Fibroblast of the aortic adventitia (primary cell): ENCODE results near the gene ATG4B. TPM values are rescaled to one million over a fixed set of nuclear protein-coding genes. Genes with fewer than 3 reads are reported as not detected.

Source experiments
- DNase-seq: peaks from one replicate; pipeline ENCODE4 v3.0.0-alpha.2; 2010; ENCODE audit warnings: low read depth
- H3K4me3 ChIP-seq: 2 replicates; pipeline ENCODE4 v1.5.1; 2011; ENCODE audit warnings: low read depth, mild to moderate bottlenecking, control low read depth, low read length, moderate library complexity
- CTCF ChIP-seq: IDR thresholded peaks from 2 replicates; pipeline ENCODE4 v1.5.1; 2011; ENCODE audit warnings: mild to moderate bottlenecking, low read length, control low read depth, inconsistent platforms; ENCODE audit not compliant: insufficient read depth
- total RNA-seq: library from RNA; depleted of rRNA; stranded (reverse); fragments of >200 nt; gene quantifications from 2 replicates; pipeline ENCODE4 v1.2.3, GENCODE V29; 2012; ENCODE audit warnings: low replicate concordance

Gene ATG4B
- total RNA-seq, 1 donor = 52.0 TPM

- no peak overlapping the region for H3K4me3 ChIP-seq
- no peak for DNase-seq
- TF ChIP-seq CTCF = no peak
These were observed 17.7 kb upstream of the ATG4B start for GRCh38 chr2:241619597-241620418.

- no peak for TF ChIP-seq CTCF
- no peak for DNase-seq
- no peak overlapping the region for H3K4me3 ChIP-seq
These were observed 17.1 kb upstream of the ATG4B start for GRCh38 chr2:241620419-241620769.

- no peak overlapping the region for H3K4me3 ChIP-seq
- no peak for DNase-seq
- no peak for TF ChIP-seq CTCF
These were observed 9.8 kb upstream of the ATG4B start for GRCh38 chr2:241627675-241628074.

- TF ChIP-seq CTCF = no peak
- DNase-seq = no peak
- no peak overlapping the region for H3K4me3 ChIP-seq
These were observed 7.6 kb upstream of the ATG4B start for GRCh38 chr2:241629762-241630435.

GRCh38 chr2:241632478-241633325, 4.8 kb upstream of the ATG4B start:
- no peak for TF ChIP-seq CTCF
- DNase-seq = no peak

GRCh38 chr2:241633561-241633960, 3.9 kb upstream of the ATG4B start:
- TF ChIP-seq CTCF = no peak
- H3K4me3 ChIP-seq = no peak overlapping the region
- DNase-seq = no peak

More at GRCh38 chr2:241632478-241633325, 4.8 kb upstream of the ATG4B start:
- H3K4me3 ChIP-seq = no peak overlapping the region
